ENCODE measurements around the gene MECP2.

Gene MECP2

GRCh38 chrX:154015581-154016264 is 81.8 kb downstream of the MECP2 start:
- H3K4me1 ChIP-seq (ENCODE audit: insufficient read depth, low read length): peaks cover 10% of the 10 kb centered on the region; the same call in 1 of the 2 replicates
- H3K36me3 ChIP-seq (ENCODE audit: insufficient read depth, low read length): no peaks in the 10 kb centered on the region; the same call in 1 of the 2 replicates
- no peak overlapping the region for H3K9ac ChIP-seq (ENCODE audit: low read depth, low read length)
- no peaks in the 10 kb centered on the region for H3K9me3 ChIP-seq (ENCODE audit: control insufficient read depth, insufficient read depth, low read length)

- no peak overlapping the region for H3K9ac ChIP-seq (ENCODE audit: low read depth, low read length)
- peaks cover 8% of the 10 kb centered on the region; the same call in 1 of the 2 replicates for H3K4me1 ChIP-seq (ENCODE audit: insufficient read depth, low read length)
- no peaks in the 10 kb centered on the region; the same call in 1 of the 2 replicates for H3K36me3 ChIP-seq (ENCODE audit: insufficient read depth, low read length)
- H3K9me3 ChIP-seq (ENCODE audit: control insufficient read depth, insufficient read depth, low read length): no peaks in the 10 kb centered on the region
Observed at GRCh38 chrX:154014429-154015380, 82.8 kb downstream of the MECP2 start.

DNA sequence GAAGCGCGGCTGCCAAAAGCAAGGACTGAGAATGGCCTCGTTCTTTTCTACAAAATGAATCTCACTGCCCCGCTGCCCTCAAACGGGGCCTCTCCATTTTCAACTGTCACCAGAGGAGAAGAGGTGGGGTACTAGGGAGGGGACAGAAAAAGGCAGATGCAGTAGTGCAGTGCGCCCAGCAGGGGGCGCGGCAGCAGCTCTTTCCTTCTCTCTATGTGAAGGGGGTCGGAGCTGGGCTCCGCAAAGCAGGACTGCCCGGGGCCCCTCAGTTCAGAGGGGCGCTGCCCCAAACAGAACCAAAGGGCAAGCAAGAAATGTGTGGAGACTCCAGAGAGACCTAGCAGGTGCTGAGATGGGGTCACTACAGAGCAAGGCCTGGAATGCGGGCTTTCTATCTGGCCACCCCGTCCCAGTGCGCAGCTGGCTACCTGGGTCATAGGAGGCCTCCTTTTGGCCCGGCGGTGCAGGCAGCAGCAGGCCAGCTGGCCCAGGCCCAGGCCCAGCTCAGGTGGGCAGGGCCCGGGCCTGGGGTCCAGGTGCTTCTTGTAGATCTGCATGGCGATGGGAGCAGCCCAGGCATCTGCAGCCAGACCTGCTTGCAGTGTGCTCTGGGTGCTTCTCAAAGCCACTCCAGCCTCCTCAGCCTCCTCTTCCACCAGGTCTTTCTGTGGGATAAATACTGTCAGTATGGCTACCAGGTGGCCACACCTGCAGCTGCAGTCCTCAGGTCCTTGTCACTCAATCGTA is 83.7 kb downstream of the MECP2 start:
- H3K36me3 ChIP-seq (ENCODE audit: insufficient read depth, low read length): no peaks in the 10 kb centered on the region; the same call in 1 of the 2 replicates
- H3K9ac ChIP-seq (ENCODE audit: low read depth, low read length): no peak overlapping the region
- H3K9me3 ChIP-seq (ENCODE audit: control insufficient read depth, insufficient read depth, low read length): no peaks in the 10 kb centered on the region
- peaks cover 8% of the 10 kb centered on the region; the same call in 1 of the 2 replicates for H3K4me1 ChIP-seq (ENCODE audit: insufficient read depth, low read length)

DNA sequence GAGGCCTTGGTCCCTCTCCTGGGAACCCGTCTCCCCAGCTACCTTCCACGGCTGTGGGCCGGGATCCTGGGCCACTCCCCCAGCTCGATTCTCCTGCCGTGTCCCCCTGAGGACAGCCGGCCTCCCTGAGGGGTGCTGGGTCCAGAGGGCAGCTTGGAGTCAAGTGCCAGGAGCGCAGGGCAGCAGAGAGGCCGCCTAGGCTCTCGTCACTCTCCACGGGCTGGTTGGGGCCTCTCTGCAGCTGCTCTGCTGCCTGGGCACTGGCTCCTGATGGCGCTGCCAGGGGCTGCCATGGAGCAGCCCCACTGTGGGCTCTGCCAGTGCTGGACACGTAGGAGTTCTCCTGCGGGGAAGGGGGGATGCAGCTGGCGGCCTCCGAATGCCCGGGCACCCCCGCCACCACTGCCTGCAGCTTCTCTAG is 84.5 kb downstream of the MECP2 start:
- Histone ChIP-seq H3K9me3 (ENCODE audit: control insufficient read depth, insufficient read depth, low read length) (no peaks in the 10 kb centered on the region), H3K4me1 (ENCODE audit: insufficient read depth, low read length) (peaks cover 8% of the 10 kb centered on the region; the same call in 1 of the 2 replicates), H3K9ac (ENCODE audit: low read depth, low read length) (no peak overlapping the region), H3K36me3 (ENCODE audit: insufficient read depth, low read length) (no peaks in the 10 kb centered on the region; the same call in 1 of the 2 replicates)

- Histone ChIP-seq H3K4me1 (ENCODE audit: insufficient read depth, low read length) (peaks cover 8% of the 10 kb centered on the region; the same call in 1 of the 2 replicates), H3K36me3 (ENCODE audit: insufficient read depth, low read length) (no peaks in the 10 kb centered on the region; the same call in none of the 2 replicates), H3K9ac (ENCODE audit: low read depth, low read length) (no peak overlapping the region), H3K9me3 (ENCODE audit: control insufficient read depth, insufficient read depth, low read length) (no peaks in the 10 kb centered on the region)
Observed at GRCh38 chrX:154012336-154012991, 85.1 kb downstream of the MECP2 start.

GRCh38 chrX:154011376-154012335 is 85.9 kb downstream of the MECP2 start:
- no peak overlapping the region for H3K9ac ChIP-seq (ENCODE audit: low read depth, low read length)
- no peaks in the 10 kb centered on the region for H3K9me3 ChIP-seq (ENCODE audit: control insufficient read depth, insufficient read depth, low read length)
- no peaks in the 10 kb centered on the region; the same call in none of the 2 replicates for H3K36me3 ChIP-seq (ENCODE audit: insufficient read depth, low read length)
- H3K4me1 ChIP-seq (ENCODE audit: insufficient read depth, low read length): peaks cover 8% of the 10 kb centered on the region; the same call in 1 of the 2 replicates

GRCh38 chrX:154010330-154011087 is 87.0 kb downstream of the MECP2 start:
- peaks cover 6% of the 10 kb centered on the region; the same call in 1 of the 2 replicates for H3K4me1 ChIP-seq (ENCODE audit: insufficient read depth, low read length)
- H3K9ac ChIP-seq (ENCODE audit: low read depth, low read length): no peak overlapping the region
- H3K9me3 ChIP-seq (ENCODE audit: control insufficient read depth, insufficient read depth, low read length): no peaks in the 10 kb centered on the region
- H3K36me3 ChIP-seq (ENCODE audit: insufficient read depth, low read length): no peaks in the 10 kb centered on the region; the same call in none of the 2 replicates

GRCh38 chrX:154008521-154008920 is 89.0 kb downstream of the MECP2 start:
- H3K4me1 ChIP-seq (ENCODE audit: insufficient read depth, low read length): no peaks in the 10 kb centered on the region; the same call in 1 of the 2 replicates
- no peaks in the 10 kb centered on the region; the same call in none of the 2 replicates for H3K36me3 ChIP-seq (ENCODE audit: insufficient read depth, low read length)
- H3K9ac ChIP-seq (ENCODE audit: low read depth, low read length): no peak overlapping the region
- no peaks in the 10 kb centered on the region for H3K9me3 ChIP-seq (ENCODE audit: control insufficient read depth, insufficient read depth, low read length)

- H3K36me3 ChIP-seq (ENCODE audit: insufficient read depth, low read length): no peaks in the 10 kb centered on the region; the same call in none of the 2 replicates
- no peaks in the 10 kb centered on the region for H3K9me3 ChIP-seq (ENCODE audit: control insufficient read depth, insufficient read depth, low read length)
- no peak overlapping the region for H3K9ac ChIP-seq (ENCODE audit: low read depth, low read length)
- H3K4me1 ChIP-seq (ENCODE audit: insufficient read depth, low read length): peaks cover 5% of the 10 kb centered on the region; the same call in 1 of the 2 replicates
Observed at GRCh38 chrX:154006947-154007346, 90.6 kb downstream of the MECP2 start.

- Histone ChIP-seq H3K36me3 (ENCODE audit: insufficient read depth, low read length) (no peaks in the 10 kb centered on the region; the same call in 1 of the 2 replicates), H3K9ac (ENCODE audit: low read depth, low read length) (no peak overlapping the region), H3K4me1 (ENCODE audit: insufficient read depth, low read length) (peaks cover 9% of the 10 kb centered on the region; the same call in 1 of the 2 replicates), H3K9me3 (ENCODE audit: control insufficient read depth, insufficient read depth, low read length) (no peaks in the 10 kb centered on the region)
Observed at GRCh38 chrX:154004315-154004714, 93.2 kb downstream of the MECP2 start.

GRCh38 chrX:154002215-154002719 is 95.2 kb downstream of the MECP2 start:
- Histone ChIP-seq H3K9ac (ENCODE audit: low read depth, low read length) (no peak overlapping the region), H3K36me3 (ENCODE audit: insufficient read depth, low read length) (no peaks in the 10 kb centered on the region), H3K4me1 (ENCODE audit: insufficient read depth, low read length) (peaks cover 9% of the 10 kb centered on the region; the same call in 1 of the 2 replicates), H3K9me3 (ENCODE audit: control insufficient read depth, insufficient read depth, low read length) (no peaks in the 10 kb centered on the region)

GRCh38 chrX:154000051-154000450 is 97.5 kb downstream of the MECP2 start:
- Histone ChIP-seq H3K4me1 (ENCODE audit: insufficient read depth, low read length) (peaks cover 9% of the 10 kb centered on the region; the same call in 1 of the 2 replicates), H3K9ac (ENCODE audit: low read depth, low read length) (no peak overlapping the region), H3K9me3 (ENCODE audit: control insufficient read depth, insufficient read depth, low read length) (no peaks in the 10 kb centered on the region), H3K36me3 (ENCODE audit: insufficient read depth, low read length) (no peaks in the 10 kb centered on the region)

Data from ES-I3 (cell line).